Measurements from ENCODE around the gene LYST.
"Not testable (repeated sequence)": the region's sequence is repeated elsewhere in the genome, so short reads cannot be mapped to it uniquely, and the experiment has no call there.

Gene LYST

GRCh38 chr1:235855811-235856429 is 10.8 kb downstream of the LYST start:
- no peak for DNase-seq

DNA sequence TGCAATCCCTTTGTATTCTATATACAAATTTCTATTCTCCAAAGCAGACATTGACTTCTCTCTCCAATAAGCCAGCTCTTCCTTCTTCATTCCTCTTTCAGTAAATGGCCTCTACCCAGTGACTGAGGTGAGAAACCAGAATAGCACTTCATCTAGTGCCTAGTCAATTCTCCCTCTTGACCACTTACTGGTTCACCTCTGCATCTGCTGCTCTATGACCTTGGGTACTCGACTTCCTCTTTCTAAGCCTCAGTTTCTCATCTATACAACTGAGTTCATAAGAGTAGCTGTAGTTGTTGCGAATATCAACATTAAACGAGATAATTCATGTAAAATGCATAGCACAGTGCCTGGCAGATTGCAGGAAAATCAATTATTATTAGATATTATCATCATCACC is 12.4 kb downstream of the LYST start:
- no peak for DNase-seq

- no peak for DNase-seq
Measured at GRCh38 chr1:235853653-235854052, 13.1 kb downstream of the LYST start.

DNA sequence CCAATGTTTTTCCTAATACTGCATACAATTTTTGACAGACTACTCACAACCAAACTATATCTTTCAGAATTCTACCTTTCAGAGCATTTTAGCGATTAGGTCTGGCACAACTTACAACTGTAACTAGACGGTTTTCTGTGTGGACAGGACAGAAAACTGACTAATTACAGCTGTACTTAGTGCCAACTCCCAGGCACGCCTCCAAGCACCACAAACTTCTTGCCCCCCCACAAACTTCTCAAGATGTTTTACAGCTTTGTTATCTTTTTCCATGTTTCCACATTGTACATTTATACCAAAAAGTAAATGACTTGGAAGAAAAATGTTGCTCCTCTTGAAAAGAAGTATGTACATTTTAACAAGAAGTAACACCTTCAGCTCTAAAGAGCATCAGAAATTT is 13.8 kb downstream of the LYST start:
- no peak for DNase-seq

GRCh38 chr1:235851939-235852338 is 14.8 kb downstream of the LYST start:
- no peak for DNase-seq

DNA sequence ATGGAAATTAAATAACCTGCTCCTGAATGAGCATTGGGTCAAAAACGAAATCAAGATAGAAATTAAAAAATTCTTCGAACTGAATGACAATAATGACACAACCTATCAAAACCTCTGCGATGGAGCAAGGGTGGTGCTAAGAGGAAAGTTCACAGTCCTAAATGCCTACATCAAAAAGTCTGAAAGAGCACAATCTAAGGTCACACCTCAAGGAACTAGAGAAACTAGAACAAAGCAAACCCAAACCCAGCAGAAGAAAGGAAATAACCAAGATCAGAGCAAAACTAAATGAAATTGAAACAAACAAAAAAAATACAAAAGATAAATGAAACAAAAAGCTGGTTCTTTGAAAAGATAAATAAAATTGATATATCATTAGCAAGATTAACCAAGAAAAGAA is 18.5 kb downstream of the LYST start:
- DNase-seq = not testable (repeated sequence)

GRCh38 chr1:235845656-235846107 is 21.0 kb downstream of the LYST start:
- DNase-seq = not testable (repeated sequence)

- no peak for DNase-seq
Measured at GRCh38 chr1:235844776-235845175, 21.9 kb downstream of the LYST start.

DNA sequence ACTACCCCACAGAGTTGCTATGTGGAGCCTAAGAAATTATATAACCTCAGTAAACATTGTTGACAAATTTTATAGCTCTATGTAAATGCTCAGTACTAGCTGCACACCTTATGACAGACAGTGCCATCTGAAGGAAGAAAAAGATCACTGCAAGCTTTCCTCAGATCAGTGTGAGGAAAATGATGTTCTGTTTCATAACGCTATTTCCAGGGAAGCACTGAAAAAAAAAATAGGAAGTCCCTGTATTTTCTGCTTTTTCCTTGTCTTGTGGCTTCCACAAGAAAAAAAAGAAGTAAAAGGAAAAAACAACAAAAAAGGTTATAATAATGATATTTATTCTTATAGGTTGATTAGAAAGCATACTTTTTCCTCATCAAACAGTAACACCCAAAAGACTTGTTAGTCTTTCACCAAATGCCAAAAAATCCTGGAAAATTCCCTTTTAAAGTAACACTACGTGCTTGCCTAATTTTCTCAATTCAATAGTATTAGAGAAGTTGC is 23.2 kb downstream of the LYST start:
- no peak for DNase-seq

- no peak for DNase-seq
Measured at GRCh38 chr1:235841938-235842545, 24.7 kb downstream of the LYST start.

GRCh38 chr1:235838021-235838420 is 28.7 kb downstream of the LYST start:
- DNase-seq = no peak

GRCh38 chr1:235835226-235835625 is 31.5 kb downstream of the LYST start:
- DNase-seq = no peak

GRCh38 chr1:235834620-235835019 is 32.1 kb downstream of the LYST start:
- DNase-seq = no peak

GRCh38 chr1:235832011-235832410 is 34.7 kb downstream of the LYST start:
- DNase-seq = no peak

GRCh38 chr1:235831148-235831547 is 35.6 kb downstream of the LYST start:
- DNase-seq = no peak

DNA sequence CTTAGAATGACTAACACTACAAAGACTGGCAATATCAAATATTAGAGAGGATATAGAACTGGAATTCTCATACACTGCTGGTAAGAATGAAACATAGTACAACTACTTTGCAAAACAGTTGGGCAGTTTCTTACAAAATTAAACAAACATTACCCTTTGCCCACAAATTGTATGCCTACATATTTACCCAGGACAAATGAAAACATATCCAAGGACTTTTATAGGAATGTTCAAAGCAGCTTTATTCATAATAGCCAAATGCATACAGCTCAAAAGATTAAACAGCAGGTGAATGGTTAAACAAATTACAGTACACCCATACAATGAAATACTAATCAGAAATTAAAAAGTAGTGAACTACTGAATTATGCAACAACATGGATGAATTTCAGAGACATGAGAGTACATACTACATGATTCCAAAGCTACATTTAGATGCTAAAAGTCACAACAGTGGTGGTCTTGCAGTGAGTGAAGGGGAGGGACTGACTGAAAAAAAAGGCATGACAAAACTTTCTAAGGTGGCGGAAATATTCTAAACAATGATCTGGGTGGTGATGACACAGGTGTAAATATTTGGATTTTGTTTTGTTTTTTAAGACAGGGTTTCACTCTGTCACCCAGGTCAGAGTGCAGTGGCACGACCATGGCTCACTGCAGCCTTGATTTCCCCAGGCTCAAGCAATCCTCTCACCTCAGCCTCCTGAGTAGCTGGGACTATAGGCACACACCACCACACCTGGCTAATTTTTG is 40.4 kb downstream of the LYST start:
- DNase-seq = no peak

GRCh38 chr1:235825229-235825628 is 41.5 kb downstream of the LYST start:
- DNase-seq = no peak

DNA sequence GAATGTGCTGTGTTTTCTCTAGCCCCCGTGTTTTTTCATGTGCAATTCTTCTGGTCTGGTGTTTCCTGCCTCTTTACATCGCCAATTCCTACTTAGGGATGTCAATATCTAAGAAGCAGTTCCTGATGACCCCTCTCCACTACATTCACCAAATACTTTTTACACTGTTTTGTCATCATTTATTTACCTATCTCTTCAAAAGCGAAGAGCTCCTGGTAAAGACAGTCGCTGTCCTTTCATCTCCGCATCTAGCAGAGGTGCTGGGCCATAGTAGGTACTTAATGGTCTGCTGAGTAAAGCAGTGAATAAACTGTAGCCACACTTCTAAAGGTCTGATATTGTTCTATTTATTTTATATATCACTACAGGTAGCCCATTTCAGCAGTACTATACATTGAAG is 43.0 kb downstream of the LYST start:
- no peak for DNase-seq

DNA sequence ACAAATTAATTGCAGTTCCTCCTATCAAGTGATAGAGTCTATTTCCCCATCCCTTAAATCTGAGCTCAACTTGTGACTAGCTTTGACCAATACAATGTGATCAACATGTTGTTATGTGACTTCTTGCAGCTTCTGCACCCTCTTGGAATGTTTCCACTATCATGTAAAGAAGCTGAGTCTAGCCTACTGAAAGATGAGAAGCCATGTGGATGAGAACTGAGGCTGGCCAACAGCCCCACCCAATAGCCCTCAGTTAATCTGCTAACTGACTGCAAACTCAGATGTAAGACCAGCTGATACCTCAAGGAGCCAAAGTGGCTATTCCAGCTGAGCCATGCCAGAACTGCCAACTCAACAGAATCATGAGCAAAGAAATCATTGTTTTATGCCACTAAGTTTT is 44.0 kb downstream of the LYST start:
- DNase-seq = no peak

DNA sequence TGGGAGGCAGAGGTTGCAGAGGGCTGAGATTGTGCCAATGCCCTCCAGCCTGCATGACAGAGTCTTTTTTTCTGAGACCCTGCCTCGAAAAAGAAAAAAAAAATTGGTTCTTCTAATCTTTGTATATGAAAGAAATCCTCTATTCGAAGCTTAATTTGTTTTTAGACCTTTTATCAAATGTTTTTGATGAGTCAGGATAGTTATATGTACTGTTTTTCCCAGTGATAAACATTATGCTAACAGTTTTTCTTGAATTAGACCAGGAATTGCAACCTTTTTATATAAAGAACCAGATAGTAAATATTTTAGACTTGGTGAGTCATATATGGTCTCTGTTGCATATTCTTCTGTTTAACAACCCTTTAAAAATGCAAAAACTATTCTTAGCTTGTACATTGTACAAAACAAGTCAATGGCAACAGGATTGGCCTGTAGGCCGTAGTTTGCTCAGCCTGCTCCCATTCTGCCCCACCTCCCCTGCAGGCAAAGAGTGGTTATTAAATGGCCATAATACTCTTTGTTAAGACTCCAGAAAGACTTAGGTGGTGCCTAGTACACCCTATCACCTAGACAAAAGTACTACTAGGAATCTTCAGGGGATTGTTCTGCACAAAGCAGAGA is 45.2 kb downstream of the LYST start:
- no peak for DNase-seq

DNA sequence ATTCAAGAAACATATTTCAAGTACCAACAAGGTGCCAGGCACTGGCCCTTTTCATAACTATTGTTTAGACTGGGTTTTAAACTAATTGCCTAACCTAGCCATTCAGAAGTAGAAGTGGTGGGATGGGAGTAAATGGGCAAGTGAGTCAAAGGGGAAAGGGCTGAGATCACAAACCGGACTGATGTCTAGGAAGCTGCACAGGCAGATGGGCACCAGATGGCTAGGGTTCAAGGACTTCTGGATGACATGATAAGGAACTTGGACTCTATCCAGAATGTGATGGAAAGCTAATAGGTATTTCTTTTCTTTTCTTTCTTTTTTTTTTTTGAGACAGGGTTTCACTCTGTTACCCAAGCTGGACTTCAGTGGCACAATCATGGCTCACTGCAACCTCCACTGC is 46.6 kb downstream of the LYST start:
- no peak for DNase-seq

- no peak for DNase-seq
Measured at GRCh38 chr1:235818632-235819136, 48.0 kb downstream of the LYST start.

DNA sequence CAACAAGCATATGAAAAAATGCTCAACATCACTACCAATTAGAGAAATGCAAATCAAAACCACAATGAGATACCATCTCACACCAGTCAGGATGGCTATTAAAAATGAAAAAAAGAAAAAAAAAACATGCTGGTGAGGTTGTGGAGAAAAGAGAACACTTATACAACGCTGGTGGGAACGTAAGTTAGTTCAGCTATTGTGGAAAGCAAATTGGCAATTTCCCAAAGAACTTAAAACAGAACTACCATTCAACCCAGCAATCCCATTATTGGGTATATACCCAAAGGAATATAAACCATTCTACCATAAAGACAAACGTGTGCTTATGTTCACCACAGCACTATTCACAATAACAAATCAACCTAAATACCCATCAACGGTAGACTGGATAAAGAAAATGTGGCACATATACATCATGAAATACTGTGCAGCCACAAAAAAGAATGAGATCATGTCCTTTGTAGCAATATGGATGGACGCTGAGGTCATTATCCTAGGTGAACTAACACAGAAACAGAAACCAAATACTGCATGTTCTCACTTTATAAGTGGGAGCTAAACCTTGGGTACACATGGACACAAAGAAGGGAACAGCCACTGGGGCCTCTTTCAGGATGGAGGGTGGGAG is 49.5 kb downstream of the LYST start:
- DNase-seq = no peak
